IMR-90 (cell line): ENCODE measurements around the gene TPP2. TPM values are rescaled to one million over a fixed set of nuclear protein-coding genes. Genes with fewer than 3 reads are reported as not detected.

ENCODE experiments used
- ATAC-seq: fragments of 200-7000 bp; cut with Tn5 transposase; 2 replicates; pipeline ENCODE4 v1.9.1; 2020; ENCODE audit warnings: low read depth, mild to moderate bottlenecking, moderate library complexity
- BruUV-seq: library from RNA; stranded (reverse); fragments of 400-500 nt; replicated peaks from 2 replicates; lab custom pipeline; 2021; lab: Mats Ljungman, UMichigan
- CTCF ChIA-PET: fragments of 300-600 bp; formaldehyde crosslinking; extraction: SDS; loops from one replicate; lab custom pipeline; 2021; ENCODE audit warnings: antibody characterized with exemption; lab: Yijun Ruan, JAX
- POLR2A ChIA-PET: fragments of 300-600 bp; sonication (Branson Sonifier 250); formaldehyde crosslinking; loops from one replicate; lab custom pipeline; 2022; ENCODE audit warnings: antibody characterized with exemption; ENCODE audit not compliant: unreplicated experiment; lab: Charles Lee
- DNase-seq: peaks from one replicate; pipeline ENCODE4 v3.0.0; 2013
- H2AFZ ChIP-seq: replicated peaks from 2 replicates; pipeline ENCODE3; 2013; ENCODE audit warnings: low read length, mild to moderate bottlenecking; ENCODE audit not compliant: poor library complexity
- H2AK5ac ChIP-seq: 2 replicates; pipeline ENCODE4 v1.6.1; 2013; ENCODE audit warnings: low read depth, low read length, inconsistent platforms
- H2AK9ac ChIP-seq: replicated peaks from 2 replicates; pipeline ENCODE3; 2013; ENCODE audit warnings: mild to moderate bottlenecking, low read depth, low read length, moderate library complexity; ENCODE audit not compliant: poor library complexity
- H2BK120ac ChIP-seq: 2 replicates; pipeline ENCODE4 v1.6.1; 2013; ENCODE audit warnings: low read depth, low read length, inconsistent platforms
- H2BK15ac ChIP-seq: 3 replicates; pipeline ENCODE4 v1.6.1; 2013; ENCODE audit warnings: low read depth, low read length, inconsistent platforms
- H2BK20ac ChIP-seq: 2 replicates; pipeline ENCODE4 v1.6.1; 2013; ENCODE audit warnings: low read depth, mild to moderate bottlenecking, inconsistent platforms, low read length, moderate library complexity
- H2BK5ac ChIP-seq: 2 replicates; pipeline ENCODE4 v1.6.1; 2013; ENCODE audit warnings: mild to moderate bottlenecking, low read depth, low read length, inconsistent platforms; ENCODE audit not compliant: poor library complexity, severe bottlenecking
- H3K14ac ChIP-seq: replicated peaks from 2 replicates; pipeline ENCODE4 v1.6.1; 2013; ENCODE audit warnings: low read depth, low read length, inconsistent platforms
- H3K18ac ChIP-seq: 2 replicates; pipeline ENCODE4 v1.6.1; 2013; ENCODE audit warnings: low read depth, low read length, control low read depth
- H3K23ac ChIP-seq: 2 replicates; pipeline ENCODE4 v1.6.1; 2013; ENCODE audit warnings: low read depth, low read length, inconsistent platforms
- H3K27ac ChIP-seq: 2 replicates; pipeline ENCODE4 v1.5.1; 2013; ENCODE audit warnings: mild to moderate bottlenecking, control low read depth, low read length; ENCODE audit not compliant: insufficient read depth
- H3K27me3 ChIP-seq: 2 replicates; pipeline ENCODE4 v1.6.1; 2013; ENCODE audit warnings: low read length; ENCODE audit not compliant: control insufficient read depth, insufficient read depth
- H3K36me3 ChIP-seq: 2 replicates; pipeline ENCODE4 v1.6.1; 2013; ENCODE audit warnings: low read length, mixed read lengths; ENCODE audit not compliant: control insufficient read depth, insufficient read depth
- H3K4ac ChIP-seq: 2 replicates; pipeline ENCODE4 v1.6.1; 2013; ENCODE audit warnings: low read depth, low read length, inconsistent platforms
- H3K4me1 ChIP-seq: 2 replicates; pipeline ENCODE4 v1.6.1; 2013; ENCODE audit warnings: low read length, mixed read lengths; ENCODE audit not compliant: control insufficient read depth, insufficient read depth
- H3K4me2 ChIP-seq: 2 replicates; pipeline ENCODE4 v1.6.1; 2013; ENCODE audit warnings: low read depth, mild to moderate bottlenecking, control low read depth, low read length, moderate library complexity
- H3K4me3 ChIP-seq: 2 replicates; pipeline ENCODE4 v1.5.1; 2013; ENCODE audit warnings: low read depth, mild to moderate bottlenecking, control low read depth, low read length, moderate library complexity; ENCODE audit not compliant: insufficient read depth
- H3K56ac ChIP-seq: 2 replicates; pipeline ENCODE4 v1.6.1; 2013; ENCODE audit warnings: low read length, inconsistent platforms; ENCODE audit not compliant: insufficient read depth; ENCODE audit errors: extremely low read depth
- H3K79me1 ChIP-seq, 2 experiments: 2 replicates each; pipeline ENCODE4 v1.6.1; 2013; ENCODE audit warnings: low read length in 2 of 2, inconsistent platforms in 1 of 2, low read depth in 1 of 2
- H3K9ac ChIP-seq: 2 replicates; pipeline ENCODE4 v1.6.1; 2013; ENCODE audit warnings: low read depth, low read length, control low read depth
- H3K9me1 ChIP-seq: 2 replicates; pipeline ENCODE4 v1.6.1; 2013; ENCODE audit warnings: low read length, inconsistent platforms; ENCODE audit not compliant: insufficient read depth
- H3K9me3 ChIP-seq: 2 replicates; pipeline ENCODE4 v1.6.1; 2013; ENCODE audit warnings: low read length; ENCODE audit not compliant: control insufficient read depth, insufficient read depth
- H4K20me1 ChIP-seq: 2 replicates; pipeline ENCODE4 v1.6.1; 2013; ENCODE audit warnings: low read length, inconsistent platforms; ENCODE audit not compliant: insufficient read depth
- H4K5ac ChIP-seq: 2 replicates; pipeline ENCODE4 v1.6.1; 2013; ENCODE audit warnings: mild to moderate bottlenecking, low read depth, low read length, control low read depth
- H4K8ac ChIP-seq, 2 experiments: 2 replicates each; pipeline ENCODE4 v1.6.1; 2013; ENCODE audit warnings: low read depth in 2 of 2, low read length in 2 of 2, control low read depth in 1 of 2, inconsistent platforms in 1 of 2
- H4K91ac ChIP-seq: 2 replicates; pipeline ENCODE4 v1.6.1; 2013; ENCODE audit warnings: low read depth, low read length, inconsistent platforms; ENCODE audit not compliant: insufficient read depth
- CHD1 ChIP-seq: IDR thresholded peaks from 2 replicates; pipeline ENCODE4 v1.6.1; 2012; ENCODE audit warnings: low read depth, low read length, improper control_type of control experiment
- FOS ChIP-seq: fragments of 150-350 bp; IDR thresholded peaks from 2 replicates; pipeline ENCODE4 v1.6.1; 2016; ENCODE audit warnings: low read depth, low read length
- MAZ ChIP-seq: IDR thresholded peaks from 2 replicates; pipeline ENCODE4 v1.6.1; 2012; ENCODE audit warnings: low read depth, mild to moderate bottlenecking, low read length, improper control_type of control experiment, moderate library complexity, borderline replicate concordance
- NFE2L2 ChIP-seq: fragments of 150-350 bp; IDR thresholded peaks from 2 replicates; pipeline ENCODE4 v1.6.1; 2016; ENCODE audit warnings: low read depth, mild to moderate bottlenecking, low read length
- RCOR1 ChIP-seq: IDR thresholded peaks from 2 replicates; pipeline ENCODE4 v1.6.1; 2012; ENCODE audit warnings: mild to moderate bottlenecking, low read length, improper control_type of control experiment; ENCODE audit not compliant: insufficient replicate concordance
- SMC3 ChIP-seq: fragments of 150-350 bp; IDR thresholded peaks from 2 replicates; pipeline ENCODE4 v1.6.1; 2016; ENCODE audit warnings: low read depth, mild to moderate bottlenecking, antibody characterized with exemption, low read length, moderate library complexity
- WGBS, 2 experiments: methylation state at CpG; one replicate each; pipeline versions ENCODE4 v1.1.5 to v1.1.7; 2013; ENCODE audit warnings: missing lambda C conversion rate in 2 of 2; ENCODE audit not compliant: insufficient read length in 1 of 2; ENCODE audit errors: extremely low coverage in 2 of 2; 5-methylcytosine and 5-hydroxymethylcytosine counted together
- dilution Hi-C: fragments of 300-500 bp; cut with HindIII; formaldehyde crosslinking; loops from one replicate; pipeline ENCODE4 v1.14.3; 2018; ENCODE audit warnings: low sequenced_read_pairs; ENCODE audit not compliant: unreplicated experiment
- in situ Hi-C: fragments of 300-500 bp; cut with MboI; formaldehyde crosslinking; loops from 3 replicates; pipeline ENCODE4 v1.14.3; 2019; ENCODE audit warnings: low sequenced_read_pairs, inconsistent platforms, mixed read lengths
- intact Hi-C: fragments of 100-400 bp; cut with micrococcal nuclease; formaldehyde crosslinking; loops from 2 replicates; pipeline ENCODE4 v1.10.0; 2022
- polyA plus RNA-seq, 3 experiments: library from polyadenylated mRNA; depleted of rRNA; stranded (reverse); fragments of >200 nt; gene quantifications; 2 replicates each; pipeline ENCODE4 v1.2.3, GENCODE V29; 2012; ENCODE audit warnings: low replicate concordance in 1 of 3
- total RNA-seq: library from RNA; depleted of rRNA; stranded (reverse); fragments of >200 nt; gene quantifications from 2 replicates; pipeline ENCODE4 v1.2.3, GENCODE V29; 2012
- TF ChIP-seq, protein P1 (sequence below): fragments of 150-350 bp; IDR thresholded peaks from 2 replicates; pipeline ENCODE4 v1.6.1; 2016; ENCODE audit warnings: low read depth, mild to moderate bottlenecking, low read length, moderate library complexity, borderline replicate concordance

Gene TPP2
- total and polyA plus RNA-seq, 2 of the 4 experiments (the other 2 are of a cell fraction) = 27.6 to 52.9 TPM

DNA sequence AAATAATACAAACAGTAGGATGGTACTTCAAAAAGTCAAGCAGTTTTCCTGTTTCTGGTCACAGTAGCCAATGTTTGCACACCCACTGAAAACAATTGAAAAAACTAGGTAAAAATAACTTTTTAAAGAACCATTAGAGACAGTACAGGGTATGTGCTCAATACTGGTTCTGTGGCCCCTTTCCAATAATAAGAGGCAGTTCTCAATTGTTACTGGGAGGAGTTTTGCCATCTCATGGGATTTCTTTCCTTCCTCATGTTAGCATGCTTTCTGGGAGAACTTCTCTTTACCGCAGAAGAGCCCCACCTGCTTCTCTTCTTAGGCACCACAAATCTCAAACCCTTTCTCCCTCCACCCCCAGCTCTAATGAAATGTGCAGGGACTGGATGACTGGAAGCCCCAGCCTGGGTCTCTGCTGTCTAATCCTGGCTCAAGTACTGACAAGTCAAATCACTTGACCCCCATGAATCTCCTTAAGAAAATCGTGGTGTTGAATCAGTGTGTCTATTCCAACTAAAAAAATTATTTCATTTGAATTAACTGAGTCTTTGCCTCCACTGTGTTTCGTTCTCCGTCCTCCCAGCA is 83.4 kb downstream of the TPP2 start:
- H4K8ac ChIP-seq = no peak overlapping the region
- H3K27ac ChIP-seq = no peak overlapping the region
- H3K56ac ChIP-seq = no peak overlapping the region
- H3K36me3 ChIP-seq = peaks cover 15% of the 10 kb centered on the region
- H3K18ac ChIP-seq = no peak overlapping the region
- H3K9ac ChIP-seq = no peak overlapping the region
- H4K91ac ChIP-seq = no peak overlapping the region
- no peak overlapping the region for H3K23ac ChIP-seq
- H4K5ac ChIP-seq = no peak overlapping the region
- WGBS, 2 experiments = no CpG with 5 or more reads among the region's 4 CpGs
- H3K9me1 ChIP-seq = no peaks in the 10 kb centered on the region
- no peak overlapping the region for H3K4me3 ChIP-seq
- H3K14ac ChIP-seq = no peak overlapping the region
- no peak overlapping the region for H3K4ac ChIP-seq
- H2AK5ac ChIP-seq = no peak overlapping the region
- no peak overlapping the region for H2BK120ac ChIP-seq
- no peaks in the 10 kb centered on the region for H3K4me1 ChIP-seq
- no TSS peak for BruUV-seq
- intact Hi-C loops (no loop called here), in situ Hi-C loops (no loop called here), dilution Hi-C loops (no loop called here)
- no peaks in the 10 kb centered on the region for H3K27me3 ChIP-seq
- no peak overlapping the region for H2BK5ac ChIP-seq
- CTCF ChIA-PET = no interaction called here
- POLR2A ChIA-PET = no interaction called here
- H3K9me3 ChIP-seq = 0 out of 2 replicates have a peak, but pooled peaks cover 2% of the 10 kb centered on the region
- no peak for DNase-seq
- H3K79me1 ChIP-seq = no peaks in the 10 kb centered on the region
- H2BK15ac ChIP-seq = no peak overlapping the region
- no peak overlapping the region for H2BK20ac ChIP-seq
- no peak for ATAC-seq
- no peak overlapping the region for H2AFZ ChIP-seq
- no peak overlapping the region for H2AK9ac ChIP-seq
- H4K20me1 ChIP-seq = no peaks in the 10 kb centered on the region
- H3K4me2 ChIP-seq = no peak overlapping the region
- TF ChIP-seq, protein P1, sequence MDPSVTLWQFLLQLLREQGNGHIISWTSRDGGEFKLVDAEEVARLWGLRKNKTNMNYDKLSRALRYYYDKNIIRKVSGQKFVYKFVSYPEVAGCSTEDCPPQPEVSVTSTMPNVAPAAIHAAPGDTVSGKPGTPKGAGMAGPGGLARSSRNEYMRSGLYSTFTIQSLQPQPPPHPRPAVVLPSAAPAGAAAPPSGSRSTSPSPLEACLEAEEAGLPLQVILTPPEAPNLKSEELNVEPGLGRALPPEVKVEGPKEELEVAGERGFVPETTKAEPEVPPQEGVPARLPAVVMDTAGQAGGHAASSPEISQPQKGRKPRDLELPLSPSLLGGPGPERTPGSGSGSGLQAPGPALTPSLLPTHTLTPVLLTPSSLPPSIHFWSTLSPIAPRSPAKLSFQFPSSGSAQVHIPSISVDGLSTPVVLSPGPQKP = no peak
- no peak for TF ChIP-seq NFE2L2
- no peak for TF ChIP-seq SMC3
- TF ChIP-seq RCOR1 = no peak
- no peak for TF ChIP-seq FOS
- no peak for TF ChIP-seq CHD1
- no peak for TF ChIP-seq MAZ
